Upper lobe of left lung (tissue), 4 donors: ENCODE data around the gene CHSY3.

ENCODE experiments used
- EP300 ChIP-seq, 4 donors: sonication (generic); formaldehyde crosslinking; IDR thresholded peaks; one replicate each; pipeline ENCODE4 v1.5.1; 2017; ENCODE audit warnings: antibody characterized with exemption in 4 of 4, control low read depth in 2 of 4
- POLR2A ChIP-seq, 4 donors: fragments of 450-650 bp; IDR thresholded peaks; one replicate each; pipeline ENCODE4 v1.5.1; 2016 to 2017; ENCODE audit warnings: antibody characterized with exemption in 4 of 4, mild to moderate bottlenecking in 2 of 4

DNA sequence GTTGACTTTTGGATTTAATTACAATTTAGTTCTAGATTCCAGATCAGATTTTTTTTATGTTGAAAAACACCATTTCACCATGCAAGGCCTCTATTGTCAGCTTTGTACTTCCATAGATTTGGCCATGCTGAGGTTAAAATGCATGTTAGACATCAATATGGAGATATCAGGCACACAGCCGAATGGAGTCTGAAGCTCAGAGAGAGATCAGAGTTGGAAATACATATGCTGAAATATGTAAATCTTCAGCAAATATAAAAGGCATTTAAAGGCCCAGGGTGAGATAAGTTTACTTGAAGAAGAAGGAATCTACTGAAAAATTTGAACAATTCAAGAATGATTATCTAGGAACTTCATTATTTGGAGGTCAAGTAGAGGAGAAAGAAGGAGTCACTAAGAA lies 139.6 kb downstream of the CHSY3 start:
- TF ChIP-seq EP300 (IDR thresholded peaks at IDR 0.05), result no peak
- TF ChIP-seq POLR2A (IDR thresholded peaks at IDR 0.05), result no peak
